Neural cell (in vitro differentiated cells): ENCODE results near the gene AK8. TPM values are rescaled to one million over a fixed set of nuclear protein-coding genes. Genes with fewer than 3 reads are reported as not detected.

ENCODE experiments used
- H2AFZ ChIP-seq: fragments of 200-600, 300-800 bp; sonication (generic), shearing (Covaris generic); 2 replicates; pipeline ENCODE4 v1.6.0; 2014; ENCODE audit warnings: low read depth, mild to moderate bottlenecking, antibody characterized with exemption, low read length, moderate library complexity
- H3F3A ChIP-seq: fragments of 200-600 bp; shearing (Covaris generic); 2 replicates; pipeline ENCODE4 v1.6.1; 2016; ENCODE audit warnings: mild to moderate bottlenecking, moderate library complexity, mixed read lengths, antibody characterized with exemption, low read length; ENCODE audit not compliant: insufficient read depth, poor library complexity, severe bottlenecking
- H3K27ac ChIP-seq: fragments of 200-600, 300-800 bp; sonication (generic), shearing (Covaris generic); 2 replicates; pipeline ENCODE4 v1.5.1; 2014; ENCODE audit warnings: mild to moderate bottlenecking, low read length, moderate library complexity
- H3K27me3 ChIP-seq: fragments of 300-800, 200-600 bp; sonication (generic), shearing (Covaris generic); 2 replicates; pipeline ENCODE4 v1.6.0; 2014; ENCODE audit warnings: mild to moderate bottlenecking, low read depth, low read length, moderate library complexity; ENCODE audit not compliant: insufficient read depth
- H3K36me3 ChIP-seq: fragments of 300-800, 200-600 bp; sonication (generic), shearing (Covaris generic); 2 replicates; pipeline ENCODE4 v1.5.1; 2014; ENCODE audit warnings: mild to moderate bottlenecking, antibody characterized with exemption, low read length, moderate library complexity; ENCODE audit not compliant: insufficient read depth
- H3K4me2 ChIP-seq: fragments of 300-800, 200-600 bp; sonication (generic), shearing (Covaris generic); 2 replicates; pipeline ENCODE4 v1.6.0; 2014; ENCODE audit warnings: mild to moderate bottlenecking, low read length
- H3K4me3 ChIP-seq: fragments of 300-800, 200-600 bp; sonication (generic), shearing (Covaris generic); 2 replicates; pipeline ENCODE4 v1.5.1; 2014; ENCODE audit warnings: mild to moderate bottlenecking, low read length, moderate library complexity
- H3K79me2 ChIP-seq: fragments of 200-600 bp; shearing (Covaris generic); replicated peaks from 2 replicates; pipeline ENCODE4 v1.6.0; 2014; ENCODE audit warnings: mild to moderate bottlenecking, low read length, moderate library complexity; ENCODE audit not compliant: insufficient read depth
- H3K9ac ChIP-seq: fragments of 300-800, 200-600 bp; sonication (generic), shearing (Covaris generic); 2 replicates; pipeline ENCODE4 v1.6.1; 2016; ENCODE audit warnings: mild to moderate bottlenecking, low read length, mixed read lengths
- H3K9me2 ChIP-seq: fragments of 200-600 bp; shearing (Covaris generic); 2 replicates; pipeline ENCODE4 v1.6.1; 2016; ENCODE audit warnings: mild to moderate bottlenecking, low read length, mixed read lengths; ENCODE audit not compliant: insufficient read depth
- H3K9me3 ChIP-seq: fragments of 200-600, 300-800 bp; sonication (generic), shearing (Covaris generic); 2 replicates; pipeline ENCODE4 v1.6.1; 2016; ENCODE audit warnings: mild to moderate bottlenecking, mixed run types, low read length, moderate library complexity, mixed read lengths
- H4K20me1 ChIP-seq: fragments of 200-600 bp; shearing (Covaris generic); 2 replicates; pipeline ENCODE4 v1.6.1; 2016; ENCODE audit warnings: mild to moderate bottlenecking, mixed run types; ENCODE audit not compliant: insufficient read depth
- CTCF ChIP-seq: fragments of 450-650 bp; IDR thresholded peaks from 2 replicates; pipeline ENCODE4 v1.5.1; 2014; ENCODE audit warnings: antibody characterized with exemption, mild to moderate bottlenecking, moderate library complexity; ENCODE audit not compliant: poor library complexity, severe bottlenecking
- EP300 ChIP-seq: fragments of 450-650 bp; conservative IDR thresholded peaks from 2 replicates; pipeline ENCODE4 v1.6.1; 2014; ENCODE audit warnings: antibody characterized with exemption, mild to moderate bottlenecking, moderate library complexity; ENCODE audit not compliant: poor library complexity, severe bottlenecking
- EZH2 ChIP-seq: fragments of 200-600, 300-800 bp; shearing (Covaris generic), sonication (generic); IDR thresholded peaks from 2 replicates; pipeline ENCODE4 v1.6.1; 2014; ENCODE audit warnings: antibody characterized with exemption, low read length, borderline replicate concordance, mild to moderate bottlenecking; ENCODE audit not compliant: insufficient read depth, poor library complexity, severe bottlenecking
- MXI1 ChIP-seq: fragments of 450-650 bp; conservative IDR thresholded peaks from 2 replicates; pipeline ENCODE4 v1.6.1; 2014; ENCODE audit warnings: antibody characterized with exemption, mild to moderate bottlenecking; ENCODE audit not compliant: poor library complexity, severe bottlenecking
- POLR2AphosphoS5 ChIP-seq: IDR thresholded peaks from 2 replicates; pipeline ENCODE4 v1.6.1; 2012
- RAD21 ChIP-seq: fragments of 450-650 bp; conservative IDR thresholded peaks from 2 replicates; pipeline ENCODE4 v1.6.1; 2014; ENCODE audit warnings: antibody characterized with exemption, mild to moderate bottlenecking, moderate library complexity
- REST ChIP-seq: IDR thresholded peaks from 2 replicates; pipeline ENCODE4 v1.6.1; 2012; ENCODE audit warnings: borderline replicate concordance
- SMC3 ChIP-seq: fragments of 450-650 bp; conservative IDR thresholded peaks from 2 replicates; pipeline ENCODE4 v1.6.1; 2014; ENCODE audit warnings: antibody characterized with exemption, mild to moderate bottlenecking, moderate library complexity; ENCODE audit not compliant: poor library complexity
- TAF1 ChIP-seq: IDR thresholded peaks from 2 replicates; pipeline ENCODE4 v1.6.1; 2012; ENCODE audit warnings: low read depth
- polyA plus RNA-seq: library from polyadenylated mRNA; depleted of rRNA; stranded (reverse); fragments of >200 nt; gene quantifications from 2 replicates; pipeline ENCODE4 v1.2.3, GENCODE V29; 2014

AK8 gene
- polyA plus RNA-seq, 1 donor from 2014 or later = 0.71 TPM

GRCh38 chr9:132728497-132728896 is 149.6 kb downstream of the AK8 start:
- no peaks in the 10 kb centered on the region for H3K27me3 ChIP-seq
- no peak overlapping the region for H3K27ac ChIP-seq
- H3K79me2 ChIP-seq = no peaks in the 10 kb centered on the region
- no peaks in the 10 kb centered on the region for H3K9me2 ChIP-seq
- no peak overlapping the region for H2AFZ ChIP-seq
- H3F3A ChIP-seq = no peaks in the 10 kb centered on the region
- TF ChIP-seq CTCF = no peak
- no peak for TF ChIP-seq RAD21
- no peak for TF ChIP-seq EZH2
- TF ChIP-seq REST = no peak
- no peak for TF ChIP-seq TAF1
- TF ChIP-seq EP300 = no peak
- TF ChIP-seq MXI1 = no peak
- no peak for TF ChIP-seq POLR2AphosphoS5
- no peak for TF ChIP-seq SMC3
- H3K4me3 ChIP-seq = no peak overlapping the region
- H3K36me3 ChIP-seq = no peaks in the 10 kb centered on the region
- H3K9me3 ChIP-seq = no peaks in the 10 kb centered on the region
- H3K4me2 ChIP-seq = no peak overlapping the region
- H4K20me1 ChIP-seq = no peaks in the 10 kb centered on the region
- H3K9ac ChIP-seq = no peak overlapping the region

GRCh38 chr9:132728071-132728470 is 150.0 kb downstream of the AK8 start:
- no peaks in the 10 kb centered on the region for H4K20me1 ChIP-seq
- H3K9me3 ChIP-seq = no peaks in the 10 kb centered on the region
- TF ChIP-seq TAF1 (no peak), SMC3 (no peak), RAD21 (no peak), MXI1 (no peak), POLR2AphosphoS5 (no peak), EZH2 (no peak)
- no peak overlapping the region for H2AFZ ChIP-seq
- H3K9me2 ChIP-seq = no peaks in the 10 kb centered on the region
- H3K9ac ChIP-seq = no peak overlapping the region
- H3K27ac ChIP-seq = no peak overlapping the region
- H3F3A ChIP-seq = no peaks in the 10 kb centered on the region
- H3K4me3 ChIP-seq = no peak overlapping the region
- H3K27me3 ChIP-seq = no peaks in the 10 kb centered on the region
- no peak overlapping the region for H3K4me2 ChIP-seq
- no peaks in the 10 kb centered on the region for H3K79me2 ChIP-seq
- no peaks in the 10 kb centered on the region for H3K36me3 ChIP-seq

- TF ChIP-seq RAD21 = no peak
- no peak for TF ChIP-seq REST
- no peaks in the 10 kb centered on the region for H3K79me2 ChIP-seq
- no peak overlapping the region for H2AFZ ChIP-seq
- no peaks in the 10 kb centered on the region for H3F3A ChIP-seq
- no peak overlapping the region for H3K4me3 ChIP-seq
- H3K9ac ChIP-seq = no peak overlapping the region
- H3K9me2 ChIP-seq = no peaks in the 10 kb centered on the region
- H3K4me2 ChIP-seq = no peak overlapping the region
- H3K27ac ChIP-seq = no peak overlapping the region
- H3K27me3 ChIP-seq = no peaks in the 10 kb centered on the region
- no peaks in the 10 kb centered on the region for H4K20me1 ChIP-seq
- no peaks in the 10 kb centered on the region for H3K9me3 ChIP-seq
- H3K36me3 ChIP-seq = no peaks in the 10 kb centered on the region
Measured at GRCh38 chr9:132726576-132727130, 151.4 kb downstream of the AK8 start.
